ENCODE data around the gene INO80C.

DNA sequence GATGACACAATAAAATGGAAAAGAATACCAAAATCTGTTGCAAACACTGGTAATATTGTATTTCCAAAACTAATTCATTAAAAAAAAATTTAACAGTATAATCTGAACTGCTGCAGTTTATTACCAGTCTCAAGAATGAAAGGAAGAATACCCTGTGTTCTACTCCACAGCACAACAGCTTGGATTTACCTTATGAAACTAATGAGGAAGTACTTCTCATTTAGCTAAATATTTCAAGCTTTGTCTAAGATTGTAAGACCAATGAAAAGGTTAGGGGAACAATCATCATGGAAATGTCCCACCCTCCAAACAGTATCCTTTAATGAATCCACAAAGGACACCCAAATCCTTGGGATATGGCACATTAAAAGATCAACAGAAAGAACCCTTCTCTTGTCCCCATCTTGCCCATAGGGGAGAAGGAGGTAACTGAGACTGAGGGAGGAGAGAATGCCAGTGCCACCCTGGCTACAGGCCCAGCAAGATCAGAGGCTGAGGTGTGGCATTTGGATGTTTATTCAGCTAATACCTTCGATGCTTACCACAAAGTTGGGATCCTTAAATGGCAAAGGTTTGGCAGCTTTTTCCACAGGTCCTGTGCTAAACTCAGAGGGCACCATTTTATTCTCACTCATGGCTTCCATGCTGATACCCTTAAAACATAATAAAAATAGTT, 17.7 kb downstream of the INO80C start:
- TF ChIP-seq, protein P1, sequence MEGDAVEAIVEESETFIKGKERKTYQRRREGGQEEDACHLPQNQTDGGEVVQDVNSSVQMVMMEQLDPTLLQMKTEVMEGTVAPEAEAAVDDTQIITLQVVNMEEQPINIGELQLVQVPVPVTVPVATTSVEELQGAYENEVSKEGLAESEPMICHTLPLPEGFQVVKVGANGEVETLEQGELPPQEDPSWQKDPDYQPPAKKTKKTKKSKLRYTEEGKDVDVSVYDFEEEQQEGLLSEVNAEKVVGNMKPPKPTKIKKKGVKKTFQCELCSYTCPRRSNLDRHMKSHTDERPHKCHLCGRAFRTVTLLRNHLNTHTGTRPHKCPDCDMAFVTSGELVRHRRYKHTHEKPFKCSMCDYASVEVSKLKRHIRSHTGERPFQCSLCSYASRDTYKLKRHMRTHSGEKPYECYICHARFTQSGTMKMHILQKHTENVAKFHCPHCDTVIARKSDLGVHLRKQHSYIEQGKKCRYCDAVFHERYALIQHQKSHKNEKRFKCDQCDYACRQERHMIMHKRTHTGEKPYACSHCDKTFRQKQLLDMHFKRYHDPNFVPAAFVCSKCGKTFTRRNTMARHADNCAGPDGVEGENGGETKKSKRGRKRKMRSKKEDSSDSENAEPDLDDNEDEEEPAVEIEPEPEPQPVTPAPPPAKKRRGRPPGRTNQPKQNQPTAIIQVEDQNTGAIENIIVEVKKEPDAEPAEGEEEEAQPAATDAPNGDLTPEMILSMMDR (conservative IDR thresholded peaks at IDR 0.05; ENCODE audit: low read depth, low read length) = no peak
- TF ChIP-seq RCOR1 (IDR thresholded peaks at IDR 0.05; ENCODE audit: insufficient replicate concordance, low read length) = no peak
- no peak for TF ChIP-seq POLR2A (IDR thresholded peaks at IDR 0.05; ENCODE audit: low read depth, low read length)
- TF ChIP-seq CEBPB (IDR thresholded peaks at IDR 0.05; ENCODE audit: low read depth, low read length) = no peak

Measured in IMR-90 (cell line).